Keratinocyte (primary cell): ENCODE results near the gene ZNF516. TPM values are rescaled to one million over a fixed set of nuclear protein-coding genes. Genes with fewer than 3 reads are reported as not detected.

Source experiments
- DNase-seq: peaks from one replicate; pipeline ENCODE4 v3.0.0-alpha.2; 2011; ENCODE audit warnings: low read depth, missing footprints, low spot score
- FAIRE-seq: peaks from 2 replicates; lab custom pipeline; 2011; peaks lifted over from hg19 to GRCh38; lab: Jason Lieb, UNC
- H2AFZ ChIP-seq: 2 replicates; pipeline ENCODE4 v1.6.0; 2012; ENCODE audit warnings: low read length, control low read depth, inconsistent platforms; ENCODE audit not compliant: control insufficient read depth
- H3K27ac ChIP-seq: 2 replicates; pipeline ENCODE4 v1.5.1; 2011; ENCODE audit warnings: low read length; ENCODE audit not compliant: control insufficient read depth, insufficient read depth
- H3K27me3 ChIP-seq: 3 replicates; pipeline ENCODE4 v1.6.0; 2011; ENCODE audit warnings: low read length; ENCODE audit not compliant: control insufficient read depth, insufficient read depth; ENCODE audit errors: extremely low read depth
- H3K36me3 ChIP-seq, 2 experiments: 2 replicates in 1 of 2; 3 replicates in 1 of 2; pipeline ENCODE4 v1.5.1; 2011; ENCODE audit warnings: low read length in 2 of 2, mild to moderate bottlenecking in 1 of 2; ENCODE audit not compliant: control insufficient read depth in 2 of 2, insufficient read depth in 2 of 2; ENCODE audit errors: extremely low read depth in 1 of 2
- H3K4me1 ChIP-seq: 3 replicates; pipeline ENCODE4 v1.5.1; 2011; ENCODE audit warnings: low read length; ENCODE audit not compliant: control insufficient read depth, insufficient read depth; ENCODE audit errors: extremely low read depth
- H3K4me2 ChIP-seq: 3 replicates; pipeline ENCODE4 v1.6.0; 2011; ENCODE audit warnings: low read depth, low read length; ENCODE audit not compliant: control insufficient read depth, insufficient read depth; ENCODE audit errors: extremely low read depth
- H3K4me3 ChIP-seq, 3 experiments: fragments of 200-600 bp in 1 of 3; sonication (generic) in 1 of 3; 2 replicates in 2 of 3; 3 replicates in 1 of 3; pipeline ENCODE4 v1.5.1; 2011 to 2016; ENCODE audit warnings: low read length in 3 of 3, mild to moderate bottlenecking in 3 of 3, control low read depth in 2 of 3, inconsistent platforms in 1 of 3, low read depth in 1 of 3, mixed read lengths in 1 of 3, mixed run types in 1 of 3, moderate library complexity in 1 of 3; ENCODE audit not compliant: control insufficient read depth in 2 of 3, insufficient read depth in 2 of 3; ENCODE audit errors: extremely low read depth in 1 of 3
- H3K79me2 ChIP-seq: 2 replicates; pipeline ENCODE4 v1.6.0; 2012; ENCODE audit warnings: low read length; ENCODE audit not compliant: control insufficient read depth, insufficient read depth
- H3K9ac ChIP-seq: 3 replicates; pipeline ENCODE4 v1.6.0; 2011; ENCODE audit warnings: low read length; ENCODE audit not compliant: control insufficient read depth, insufficient read depth; ENCODE audit errors: extremely low read depth
- H3K9me1 ChIP-seq: 3 replicates; pipeline ENCODE4 v1.6.0; 2011; ENCODE audit warnings: low read length; ENCODE audit not compliant: control insufficient read depth, insufficient read depth; ENCODE audit errors: extremely low read depth
- H3K9me3 ChIP-seq: 2 replicates; pipeline ENCODE4 v1.5.1; 2012; ENCODE audit warnings: low read depth, low read length; ENCODE audit not compliant: control insufficient read depth
- H4K20me1 ChIP-seq: 3 replicates; pipeline ENCODE4 v1.6.0; 2011; ENCODE audit warnings: low read length; ENCODE audit not compliant: control insufficient read depth, insufficient read depth; ENCODE audit errors: extremely low read depth
- EZH2 ChIP-seq: IDR thresholded peaks from one replicate; pipeline ENCODE4 v1.6.1; 2012; ENCODE audit warnings: inconsistent platforms, mild to moderate bottlenecking, low read length, moderate library complexity
- dilution Hi-C: fragments of 300-500 bp; cut with MboI; formaldehyde crosslinking; loops from one replicate; pipeline ENCODE4 v1.7.0; 2020; ENCODE audit warnings: low sequenced_read_pairs; ENCODE audit not compliant: extremely low pct_ligation_motif_present
- polyA plus RNA-seq, 5 experiments: library from polyadenylated mRNA; depleted of rRNA in 3 of 5; stranded (reverse) in 3 of 5; stranded (forward) in 1 of 5; unstranded in 1 of 5; fragments of >200 nt; gene quantifications; 1 replicate in 1 of 5; 2 replicates in 3 of 5; 3 replicates in 1 of 5; pipeline versions ENCODE4 v1.2.1 to v1.2.3, GENCODE V29; 2011 to 2012; ENCODE audit warnings: missing spikeins in 2 of 5, low read depth in 1 of 5, low replicate concordance in 1 of 5
- TF ChIP-seq, protein P1 (sequence below), 3 experiments: IDR thresholded peaks in 1 of 3; conservative IDR thresholded peaks in 1 of 3; optimal IDR thresholded peaks in 1 of 3; 2 replicates in 2 of 3; 3 replicates in 1 of 3; pipeline versions ENCODE3 to v1.5.1; 2011; ENCODE audit warnings: low read length in 3 of 3, mild to moderate bottlenecking in 3 of 3, moderate library complexity in 2 of 3, control low read depth in 1 of 3, inconsistent platforms in 1 of 3; ENCODE audit not compliant: insufficient read depth in 2 of 3; ENCODE audit errors: extremely low read depth in 1 of 3

ZNF516 gene
- polyA plus RNA-seq, 1 donor (not counting 4 experiments of a cell fraction or from before 2014, with no cell fraction given), result 9.3 TPM

DNA sequence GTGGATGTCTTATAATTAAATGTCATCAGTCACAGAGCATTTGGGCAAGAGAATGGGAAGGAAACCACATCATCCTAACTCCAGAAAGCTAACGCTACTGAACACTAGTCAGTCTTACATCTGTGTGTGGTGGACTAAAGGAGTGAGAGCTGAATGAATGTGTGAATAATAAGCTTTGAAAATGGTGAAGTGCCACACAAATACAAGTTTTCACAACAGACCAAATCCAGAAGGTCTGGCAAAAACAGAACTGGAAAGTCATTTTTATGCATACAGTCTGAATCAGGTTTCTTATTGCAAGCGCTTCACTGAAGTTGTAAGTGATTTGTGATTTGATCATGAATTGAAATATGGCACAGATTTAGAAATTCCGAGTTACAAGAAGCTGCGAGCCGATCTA is 175.7 kb downstream of the ZNF516 start:
- Histone ChIP-seq H3K9ac (no peak overlapping the region), H3K9me3 (no peaks in the 10 kb centered on the region), H3K4me1 (peaks cover 4% of the 10 kb centered on the region), H3K36me3 (no peaks in the 10 kb centered on the region), H4K20me1 (no peaks in the 10 kb centered on the region), H2AFZ (no peak overlapping the region), H3K27ac (no peak overlapping the region), H3K4me3 (no peak overlapping the region), H3K9me1 (no peaks in the 10 kb centered on the region), H3K4me2 (no peak overlapping the region), H3K27me3 (no peaks in the 10 kb centered on the region), H3K79me2 (no peaks in the 10 kb centered on the region)
- dilution Hi-C loops, result no loop called here
- FAIRE-seq, result no peak
- DNase-seq, result no peak
- TF ChIP-seq, protein P1, sequence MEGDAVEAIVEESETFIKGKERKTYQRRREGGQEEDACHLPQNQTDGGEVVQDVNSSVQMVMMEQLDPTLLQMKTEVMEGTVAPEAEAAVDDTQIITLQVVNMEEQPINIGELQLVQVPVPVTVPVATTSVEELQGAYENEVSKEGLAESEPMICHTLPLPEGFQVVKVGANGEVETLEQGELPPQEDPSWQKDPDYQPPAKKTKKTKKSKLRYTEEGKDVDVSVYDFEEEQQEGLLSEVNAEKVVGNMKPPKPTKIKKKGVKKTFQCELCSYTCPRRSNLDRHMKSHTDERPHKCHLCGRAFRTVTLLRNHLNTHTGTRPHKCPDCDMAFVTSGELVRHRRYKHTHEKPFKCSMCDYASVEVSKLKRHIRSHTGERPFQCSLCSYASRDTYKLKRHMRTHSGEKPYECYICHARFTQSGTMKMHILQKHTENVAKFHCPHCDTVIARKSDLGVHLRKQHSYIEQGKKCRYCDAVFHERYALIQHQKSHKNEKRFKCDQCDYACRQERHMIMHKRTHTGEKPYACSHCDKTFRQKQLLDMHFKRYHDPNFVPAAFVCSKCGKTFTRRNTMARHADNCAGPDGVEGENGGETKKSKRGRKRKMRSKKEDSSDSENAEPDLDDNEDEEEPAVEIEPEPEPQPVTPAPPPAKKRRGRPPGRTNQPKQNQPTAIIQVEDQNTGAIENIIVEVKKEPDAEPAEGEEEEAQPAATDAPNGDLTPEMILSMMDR (optimal IDR thresholded peaks at IDR 0.05 in 1 of 3, IDR thresholded peaks at IDR 0.05 in 1 of 3, conservative IDR thresholded peaks at IDR 0.05 in 1 of 3; ENCODE audit: extremely low read depth in 1 of 3, insufficient read depth in 2 of 3, low read length in 3 of 3), result no peak
- no peak for TF ChIP-seq EZH2

DNA sequence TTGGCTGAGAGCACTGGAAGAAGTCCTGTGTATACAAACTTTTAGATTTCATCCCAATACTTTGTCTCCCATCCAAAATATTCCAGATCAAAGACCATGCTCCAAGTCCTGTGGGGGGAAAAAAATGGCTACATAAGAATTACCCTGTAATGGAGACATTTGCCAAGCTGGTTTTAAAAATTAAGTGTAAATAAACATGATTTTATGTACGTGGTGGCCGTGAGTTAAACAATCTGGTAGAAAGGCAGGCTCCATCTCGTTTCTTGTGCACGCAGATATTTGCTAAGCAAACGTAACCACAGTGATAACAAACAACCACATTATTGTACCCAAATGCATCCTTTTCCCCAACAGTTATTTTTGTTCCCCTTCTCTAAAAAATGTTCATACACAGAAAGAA is 176.4 kb downstream of the ZNF516 start:
- Histone ChIP-seq H2AFZ (no peak overlapping the region), H3K79me2 (no peaks in the 10 kb centered on the region), H4K20me1 (no peaks in the 10 kb centered on the region), H3K4me2 (no peak overlapping the region), H3K27me3 (no peaks in the 10 kb centered on the region), H3K4me3 (no peak overlapping the region), H3K36me3 (no peaks in the 10 kb centered on the region), H3K9me3 (no peaks in the 10 kb centered on the region), H3K9ac (no peak overlapping the region), H3K4me1 (peaks cover under 1% of the 10 kb centered on the region), H3K9me1 (no peaks in the 10 kb centered on the region), H3K27ac (no peak overlapping the region)
- FAIRE-seq, result no peak
- dilution Hi-C loops, result no loop called here
- TF ChIP-seq, protein P1 (optimal IDR thresholded peaks at IDR 0.05 in 1 of 3, IDR thresholded peaks at IDR 0.05 in 1 of 3, conservative IDR thresholded peaks at IDR 0.05 in 1 of 3; ENCODE audit: extremely low read depth in 1 of 3, insufficient read depth in 2 of 3, low read length in 3 of 3), result no peak
- no peak for TF ChIP-seq EZH2
- DNase-seq, result no peak
